GM23338 (cell line): Measurements from ENCODE around the gene FOXN4. TPM values are rescaled to one million over a fixed set of nuclear protein-coding genes. Genes with fewer than 3 reads are reported as not detected.

Source experiments
- ATAC-seq: fragments of 200-7000 bp; cut with Tn5 transposase; 3 replicates; pipeline ENCODE4 v1.9.1; 2020
- DNase-seq: peaks from one replicate; pipeline ENCODE4 v3.0.0-alpha.2; 2015; ENCODE audit warnings: low spot score
- H2AFZ ChIP-seq: fragments of 200-600 bp; sonication (generic); 2 replicates; pipeline ENCODE4 v1.8.0; 2016; ENCODE audit warnings: antibody characterized with exemption, mild to moderate bottlenecking, moderate library complexity
- H3F3A ChIP-seq: fragments of 200-600 bp; sonication (generic); replicated peaks from 2 replicates; pipeline ENCODE4 v1.8.0; 2017; ENCODE audit warnings: antibody characterized with exemption, mixed run types, low read depth
- H3K27ac ChIP-seq: fragments of 200-600 bp; sonication (generic); 2 replicates; pipeline ENCODE4 v1.6.1; 2016; ENCODE audit warnings: low read depth
- H3K27me3 ChIP-seq: fragments of 200-600 bp; sonication (generic); 2 replicates; pipeline ENCODE4 v1.8.0; 2016; ENCODE audit warnings: mild to moderate bottlenecking, mixed run types, moderate library complexity; ENCODE audit not compliant: insufficient read depth
- H3K36me3 ChIP-seq: fragments of 200-600 bp; sonication (generic); 2 replicates; pipeline ENCODE4 v1.8.0; 2016; ENCODE audit warnings: mild to moderate bottlenecking; ENCODE audit not compliant: insufficient read depth
- H3K4me1 ChIP-seq: fragments of 200-600 bp; sonication (generic); 2 replicates; pipeline ENCODE4 v1.8.0; 2016; ENCODE audit warnings: mild to moderate bottlenecking, moderate library complexity; ENCODE audit not compliant: insufficient read depth
- H3K4me2 ChIP-seq: fragments of 200-600 bp; sonication (generic); 2 replicates; pipeline ENCODE4 v1.7.1; 2017; ENCODE audit warnings: mixed run types
- H3K4me3 ChIP-seq: fragments of 200-600 bp; sonication (generic); 2 replicates; pipeline ENCODE4 v1.6.1; 2016; ENCODE audit warnings: mixed run types
- H3K79me2 ChIP-seq: fragments of 200-600 bp; sonication (generic); replicated peaks from 2 replicates; pipeline ENCODE4 v1.8.0; 2017; ENCODE audit warnings: mild to moderate bottlenecking; ENCODE audit not compliant: insufficient read depth
- H3K9me2 ChIP-seq: fragments of 200-600 bp; sonication (generic); 2 replicates; pipeline ENCODE4 v1.8.0; 2017; ENCODE audit not compliant: insufficient read depth
- H4K20me1 ChIP-seq: fragments of 200-600 bp; sonication (generic); replicated peaks from 2 replicates; pipeline ENCODE4 v1.8.0; 2017; ENCODE audit warnings: mild to moderate bottlenecking; ENCODE audit not compliant: insufficient read depth
- H3K27ac Mint-ChIP-seq: 2 replicates; pipeline ENCODE4 v1.8.0; 2020; ENCODE audit warnings: inconsistent platforms, mild to moderate bottlenecking, moderate library complexity, mixed read lengths
- H3K27me3 Mint-ChIP-seq: 3 replicates; pipeline ENCODE4 v1.8.0; 2022; ENCODE audit warnings: low read depth, mild to moderate bottlenecking, moderate library complexity, mixed read lengths, inconsistent platforms; ENCODE audit not compliant: insufficient read depth, poor library complexity
- H3K36me3 Mint-ChIP-seq: 3 replicates; pipeline ENCODE4 v1.8.0; 2021; ENCODE audit warnings: low read depth, mild to moderate bottlenecking, inconsistent platforms, moderate library complexity, mixed read lengths
- H3K4me1 Mint-ChIP-seq: 3 replicates; pipeline ENCODE4 v1.8.0; 2020; ENCODE audit warnings: mild to moderate bottlenecking, inconsistent platforms, mixed read lengths
- H3K4me3 Mint-ChIP-seq: 3 replicates; pipeline ENCODE4 v1.8.0; 2021; ENCODE audit warnings: moderate library complexity, mild to moderate bottlenecking, inconsistent platforms, mixed read lengths
- H3K9me3 Mint-ChIP-seq: 3 replicates; pipeline ENCODE4 v1.8.0; 2020; ENCODE audit warnings: moderate library complexity, mild to moderate bottlenecking, inconsistent platforms, mixed read lengths
- CREB1 ChIP-seq: fragments of 250-450 bp; sonication (Bioruptor Pico); IDR thresholded peaks from 2 replicates; pipeline ENCODE4 v1.5.0; 2020; ENCODE audit warnings: low read depth, mild to moderate bottlenecking, moderate library complexity
- EZH2 ChIP-seq: fragments of 200-600 bp; sonication (generic); IDR thresholded peaks from one replicate; pipeline ENCODE4 v1.8.0; 2017; ENCODE audit warnings: antibody characterized with exemption, mild to moderate bottlenecking, low read depth; ENCODE audit not compliant: unreplicated experiment
- EZH2phosphoT487 ChIP-seq: fragments of 200-600 bp; sonication (generic); IDR thresholded peaks from one replicate; pipeline ENCODE4 v1.8.1; 2018; ENCODE audit warnings: antibody characterized with exemption; ENCODE audit not compliant: unreplicated experiment
- JUNB ChIP-seq: IDR thresholded peaks from one replicate; pipeline ENCODE4 v1.6.1; 2016; ENCODE audit warnings: antibody characterized with exemption; ENCODE audit not compliant: unreplicated experiment
- NANOG ChIP-seq: IDR thresholded peaks from 2 replicates; pipeline ENCODE4 v1.6.1; 2016; ENCODE audit warnings: antibody characterized with exemption, borderline replicate concordance
- POLR2AphosphoS5 ChIP-seq: IDR thresholded peaks from 2 replicates; pipeline ENCODE4 v1.6.1; 2016; ENCODE audit warnings: antibody characterized with exemption, low read depth
- STAT1 ChIP-seq: IDR thresholded peaks from one replicate; pipeline ENCODE4 v1.6.1; 2016; ENCODE audit warnings: antibody characterized with exemption; ENCODE audit not compliant: unreplicated experiment
- ZNF114 ChIP-seq: fragments of 250-450 bp; sonication (Bioruptor Pico); IDR thresholded peaks from 2 replicates; pipeline ENCODE4 v1.5.0; 2020; ENCODE audit warnings: mild to moderate bottlenecking, moderate library complexity
- ZNF331 ChIP-seq: fragments of 250-450 bp; sonication (Bioruptor Pico); IDR thresholded peaks from 2 replicates; pipeline ENCODE4 v1.5.0; 2020; ENCODE audit warnings: low read depth, mild to moderate bottlenecking, moderate library complexity
- polyA plus RNA-seq: library from polyadenylated mRNA; unstranded; fragments of >200 nt; fragmentation: Nextera tagmentation; extraction: Ambion mirVana; gene quantifications from 2 replicates; pipeline ENCODE4 v1.2.1, GENCODE V29; 2016
- total RNA-seq: library from RNA; depleted of rRNA; stranded (reverse); fragments of >200 nt; shearing (Covaris generic); gene quantifications from 2 replicates; pipeline ENCODE4 v1.2.3, GENCODE V29; 2014
- TF ChIP-seq, protein P1 (sequence below): IDR thresholded peaks from one replicate; pipeline ENCODE4 v1.6.1; 2018; ENCODE audit warnings: antibody characterized with exemption; ENCODE audit not compliant: unreplicated experiment
- TF ChIP-seq, protein P2 (sequence below): fragments of 250-450 bp; sonication (Bioruptor Pico); IDR thresholded peaks from 2 replicates; pipeline ENCODE4 v1.5.0; 2020; ENCODE audit warnings: mild to moderate bottlenecking, moderate library complexity
- TF ChIP-seq, protein P3 (sequence below), 2 experiments: fragments of 200-600 bp in 1 of 2; sonication (generic) in 1 of 2; conservative IDR thresholded peaks; 2 replicates each; pipeline versions ENCODE4 v1.5.1 to v1.6.1; 2016 to 2017; ENCODE audit warnings: antibody characterized with exemption in 2 of 2, low read depth in 2 of 2, mild to moderate bottlenecking in 2 of 2, moderate library complexity in 1 of 2
- TF ChIP-seq, protein P4 (sequence below): IDR thresholded peaks from 2 replicates; pipeline ENCODE4 v1.6.1; 2016; ENCODE audit warnings: antibody characterized with exemption

Gene FOXN4
- total and polyA plus RNA-seq, 2 experiments from 2014 or later = 0.35 to 0.47 TPM

DNA sequence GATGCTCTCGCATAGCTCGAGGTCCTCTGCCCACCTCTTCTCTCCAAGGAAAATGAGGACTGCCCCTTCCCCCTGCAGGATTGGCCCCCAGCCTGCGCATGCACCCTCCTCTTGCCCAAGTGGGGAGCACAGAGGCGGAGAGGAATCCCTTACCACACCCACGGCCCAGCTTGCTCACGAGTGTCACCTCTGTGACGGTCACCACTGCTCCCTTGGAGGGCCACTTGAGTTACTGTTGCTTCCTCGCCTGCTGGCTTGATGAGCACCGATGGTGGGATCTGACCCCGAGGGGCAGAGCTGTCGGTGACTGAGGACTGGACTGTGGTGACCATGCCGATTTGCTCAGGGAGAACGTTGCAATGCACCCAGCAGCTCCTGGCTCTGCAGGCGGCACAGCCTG, 41.7 kb downstream of the FOXN4 start:
- no peak overlapping the region for H3K4me3 Mint-ChIP-seq
- Histone ChIP-seq H3F3A (no peaks in the 10 kb centered on the region), H4K20me1 (no peaks in the 10 kb centered on the region), H3K4me1 (no peaks in the 10 kb centered on the region), H3K36me3 (no peaks in the 10 kb centered on the region), H3K9me2 (no peaks in the 10 kb centered on the region), H3K27ac (no peak overlapping the region), H3K4me3 (no peak overlapping the region), H3K4me2 (no peak overlapping the region), H3K79me2 (no peaks in the 10 kb centered on the region), H3K27me3 (no peaks in the 10 kb centered on the region), H2AFZ (no peak overlapping the region)
- peaks cover 7% of the 10 kb centered on the region; the same call in 2 of the 3 replicates for H3K4me1 Mint-ChIP-seq
- DNase-seq = no peak
- H3K9me3 Mint-ChIP-seq = peaks cover 8% of the 10 kb centered on the region; the same call in 2 of the 3 replicates
- peaks cover 6% of the 10 kb centered on the region for H3K36me3 Mint-ChIP-seq
- TF ChIP-seq POLR2AphosphoS5 = no peak
- TF ChIP-seq, protein P1, sequence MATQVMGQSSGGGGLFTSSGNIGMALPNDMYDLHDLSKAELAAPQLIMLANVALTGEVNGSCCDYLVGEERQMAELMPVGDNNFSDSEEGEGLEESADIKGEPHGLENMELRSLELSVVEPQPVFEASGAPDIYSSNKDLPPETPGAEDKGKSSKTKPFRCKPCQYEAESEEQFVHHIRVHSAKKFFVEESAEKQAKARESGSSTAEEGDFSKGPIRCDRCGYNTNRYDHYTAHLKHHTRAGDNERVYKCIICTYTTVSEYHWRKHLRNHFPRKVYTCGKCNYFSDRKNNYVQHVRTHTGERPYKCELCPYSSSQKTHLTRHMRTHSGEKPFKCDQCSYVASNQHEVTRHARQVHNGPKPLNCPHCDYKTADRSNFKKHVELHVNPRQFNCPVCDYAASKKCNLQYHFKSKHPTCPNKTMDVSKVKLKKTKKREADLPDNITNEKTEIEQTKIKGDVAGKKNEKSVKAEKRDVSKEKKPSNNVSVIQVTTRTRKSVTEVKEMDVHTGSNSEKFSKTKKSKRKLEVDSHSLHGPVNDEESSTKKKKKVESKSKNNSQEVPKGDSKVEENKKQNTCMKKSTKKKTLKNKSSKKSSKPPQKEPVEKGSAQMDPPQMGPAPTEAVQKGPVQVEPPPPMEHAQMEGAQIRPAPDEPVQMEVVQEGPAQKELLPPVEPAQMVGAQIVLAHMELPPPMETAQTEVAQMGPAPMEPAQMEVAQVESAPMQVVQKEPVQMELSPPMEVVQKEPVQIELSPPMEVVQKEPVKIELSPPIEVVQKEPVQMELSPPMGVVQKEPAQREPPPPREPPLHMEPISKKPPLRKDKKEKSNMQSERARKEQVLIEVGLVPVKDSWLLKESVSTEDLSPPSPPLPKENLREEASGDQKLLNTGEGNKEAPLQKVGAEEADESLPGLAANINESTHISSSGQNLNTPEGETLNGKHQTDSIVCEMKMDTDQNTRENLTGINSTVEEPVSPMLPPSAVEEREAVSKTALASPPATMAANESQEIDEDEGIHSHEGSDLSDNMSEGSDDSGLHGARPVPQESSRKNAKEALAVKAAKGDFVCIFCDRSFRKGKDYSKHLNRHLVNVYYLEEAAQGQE = no peak
- no peak for TF ChIP-seq ZNF114
- no peak for TF ChIP-seq NANOG
- no peak for TF ChIP-seq EZH2
- TF ChIP-seq, protein P2, sequence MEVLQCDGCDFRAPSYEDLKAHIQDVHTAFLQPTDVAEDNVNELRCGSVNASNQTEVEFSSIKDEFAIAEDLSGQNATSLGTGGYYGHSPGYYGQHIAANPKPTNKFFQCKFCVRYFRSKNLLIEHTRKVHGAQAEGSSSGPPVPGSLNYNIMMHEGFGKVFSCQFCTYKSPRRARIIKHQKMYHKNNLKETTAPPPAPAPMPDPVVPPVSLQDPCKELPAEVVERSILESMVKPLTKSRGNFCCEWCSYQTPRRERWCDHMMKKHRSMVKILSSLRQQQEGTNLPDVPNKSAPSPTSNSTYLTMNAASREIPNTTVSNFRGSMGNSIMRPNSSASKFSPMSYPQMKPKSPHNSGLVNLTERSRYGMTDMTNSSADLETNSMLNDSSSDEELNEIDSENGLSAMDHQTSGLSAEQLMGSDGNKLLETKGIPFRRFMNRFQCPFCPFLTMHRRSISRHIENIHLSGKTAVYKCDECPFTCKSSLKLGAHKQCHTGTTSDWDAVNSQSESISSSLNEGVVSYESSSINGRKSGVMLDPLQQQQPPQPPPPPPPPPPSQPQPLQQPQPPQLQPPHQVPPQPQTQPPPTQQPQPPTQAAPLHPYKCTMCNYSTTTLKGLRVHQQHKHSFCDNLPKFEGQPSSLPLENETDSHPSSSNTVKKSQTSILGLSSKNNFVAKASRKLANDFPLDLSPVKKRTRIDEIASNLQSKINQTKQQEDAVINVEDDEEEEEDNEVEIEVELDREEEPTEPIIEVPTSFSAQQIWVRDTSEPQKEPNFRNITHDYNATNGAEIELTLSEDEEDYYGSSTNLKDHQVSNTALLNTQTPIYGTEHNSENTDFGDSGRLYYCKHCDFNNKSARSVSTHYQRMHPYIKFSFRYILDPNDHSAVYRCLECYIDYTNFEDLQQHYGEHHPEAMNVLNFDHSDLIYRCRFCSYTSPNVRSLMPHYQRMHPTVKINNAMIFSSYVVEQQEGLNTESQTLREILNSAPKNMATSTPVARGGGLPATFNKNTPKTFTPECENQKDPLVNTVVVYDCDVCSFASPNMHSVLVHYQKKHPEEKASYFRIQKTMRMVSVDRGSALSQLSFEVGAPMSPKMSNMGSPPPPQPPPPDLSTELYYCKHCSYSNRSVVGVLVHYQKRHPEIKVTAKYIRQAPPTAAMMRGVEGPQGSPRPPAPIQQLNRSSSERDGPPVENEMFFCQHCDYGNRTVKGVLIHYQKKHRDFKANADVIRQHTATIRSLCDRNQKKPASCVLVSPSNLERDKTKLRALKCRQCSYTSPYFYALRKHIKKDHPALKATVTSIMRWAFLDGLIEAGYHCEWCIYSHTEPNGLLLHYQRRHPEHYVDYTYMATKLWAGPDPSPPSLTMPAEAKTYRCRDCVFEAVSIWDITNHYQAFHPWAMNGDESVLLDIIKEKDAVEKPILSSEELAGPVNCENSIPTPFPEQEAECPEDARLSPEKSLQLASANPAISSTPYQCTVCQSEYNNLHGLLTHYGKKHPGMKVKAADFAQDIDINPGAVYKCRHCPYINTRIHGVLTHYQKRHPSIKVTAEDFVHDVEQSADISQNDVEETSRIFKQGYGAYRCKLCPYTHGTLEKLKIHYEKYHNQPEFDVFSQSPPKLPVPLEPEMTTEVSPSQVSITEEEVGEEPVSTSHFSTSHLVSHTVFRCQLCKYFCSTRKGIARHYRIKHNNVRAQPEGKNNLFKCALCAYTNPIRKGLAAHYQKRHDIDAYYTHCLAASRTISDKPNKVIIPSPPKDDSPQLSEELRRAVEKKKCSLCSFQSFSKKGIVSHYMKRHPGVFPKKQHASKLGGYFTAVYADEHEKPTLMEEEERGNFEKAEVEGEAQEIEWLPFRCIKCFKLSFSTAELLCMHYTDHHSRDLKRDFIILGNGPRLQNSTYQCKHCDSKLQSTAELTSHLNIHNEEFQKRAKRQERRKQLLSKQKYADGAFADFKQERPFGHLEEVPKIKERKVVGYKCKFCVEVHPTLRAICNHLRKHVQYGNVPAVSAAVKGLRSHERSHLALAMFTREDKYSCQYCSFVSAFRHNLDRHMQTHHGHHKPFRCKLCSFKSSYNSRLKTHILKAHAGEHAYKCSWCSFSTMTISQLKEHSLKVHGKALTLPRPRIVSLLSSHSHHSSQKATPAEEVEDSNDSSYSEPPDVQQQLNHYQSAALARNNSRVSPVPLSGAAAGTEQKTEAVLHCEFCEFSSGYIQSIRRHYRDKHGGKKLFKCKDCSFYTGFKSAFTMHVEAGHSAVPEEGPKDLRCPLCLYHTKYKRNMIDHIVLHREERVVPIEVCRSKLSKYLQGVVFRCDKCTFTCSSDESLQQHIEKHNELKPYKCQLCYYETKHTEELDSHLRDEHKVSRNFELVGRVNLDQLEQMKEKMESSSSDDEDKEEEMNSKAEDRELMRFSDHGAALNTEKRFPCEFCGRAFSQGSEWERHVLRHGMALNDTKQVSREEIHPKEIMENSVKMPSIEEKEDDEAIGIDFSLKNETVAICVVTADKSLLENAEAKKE (CRISPR knock-in tag) = no peak
- no peak for TF ChIP-seq EZH2phosphoT487
- TF ChIP-seq CREB1 (CRISPR knock-in tag) = no peak
- no peak for TF ChIP-seq STAT1
- no peak for TF ChIP-seq JUNB
- TF ChIP-seq ZNF331 (CRISPR knock-in tag) = no peak
- TF ChIP-seq, protein P3, sequence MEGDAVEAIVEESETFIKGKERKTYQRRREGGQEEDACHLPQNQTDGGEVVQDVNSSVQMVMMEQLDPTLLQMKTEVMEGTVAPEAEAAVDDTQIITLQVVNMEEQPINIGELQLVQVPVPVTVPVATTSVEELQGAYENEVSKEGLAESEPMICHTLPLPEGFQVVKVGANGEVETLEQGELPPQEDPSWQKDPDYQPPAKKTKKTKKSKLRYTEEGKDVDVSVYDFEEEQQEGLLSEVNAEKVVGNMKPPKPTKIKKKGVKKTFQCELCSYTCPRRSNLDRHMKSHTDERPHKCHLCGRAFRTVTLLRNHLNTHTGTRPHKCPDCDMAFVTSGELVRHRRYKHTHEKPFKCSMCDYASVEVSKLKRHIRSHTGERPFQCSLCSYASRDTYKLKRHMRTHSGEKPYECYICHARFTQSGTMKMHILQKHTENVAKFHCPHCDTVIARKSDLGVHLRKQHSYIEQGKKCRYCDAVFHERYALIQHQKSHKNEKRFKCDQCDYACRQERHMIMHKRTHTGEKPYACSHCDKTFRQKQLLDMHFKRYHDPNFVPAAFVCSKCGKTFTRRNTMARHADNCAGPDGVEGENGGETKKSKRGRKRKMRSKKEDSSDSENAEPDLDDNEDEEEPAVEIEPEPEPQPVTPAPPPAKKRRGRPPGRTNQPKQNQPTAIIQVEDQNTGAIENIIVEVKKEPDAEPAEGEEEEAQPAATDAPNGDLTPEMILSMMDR (conservative IDR thresholded peaks at IDR 0.05; ENCODE audit: low read depth in 2 of 2) = no peak
- TF ChIP-seq, protein P4, sequence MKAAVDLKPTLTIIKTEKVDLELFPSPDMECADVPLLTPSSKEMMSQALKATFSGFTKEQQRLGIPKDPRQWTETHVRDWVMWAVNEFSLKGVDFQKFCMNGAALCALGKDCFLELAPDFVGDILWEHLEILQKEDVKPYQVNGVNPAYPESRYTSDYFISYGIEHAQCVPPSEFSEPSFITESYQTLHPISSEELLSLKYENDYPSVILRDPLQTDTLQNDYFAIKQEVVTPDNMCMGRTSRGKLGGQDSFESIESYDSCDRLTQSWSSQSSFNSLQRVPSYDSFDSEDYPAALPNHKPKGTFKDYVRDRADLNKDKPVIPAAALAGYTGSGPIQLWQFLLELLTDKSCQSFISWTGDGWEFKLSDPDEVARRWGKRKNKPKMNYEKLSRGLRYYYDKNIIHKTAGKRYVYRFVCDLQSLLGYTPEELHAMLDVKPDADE = no peak
- peaks cover 7% of the 10 kb centered on the region for H3K27me3 Mint-ChIP-seq
- no peak for ATAC-seq
- no peak overlapping the region for H3K27ac Mint-ChIP-seq
